Subcutaneous adipose tissue (tissue), 4 donors: ENCODE measurements around the gene RAB30. TPM values are rescaled to one million over a fixed set of nuclear protein-coding genes. Genes with fewer than 3 reads are reported as not detected.

Experiments
- total RNA-seq, 4 donors: library from RNA; depleted of rRNA; stranded (reverse); fragments of >200 nt; gene quantifications; one replicate each; pipeline ENCODE4 v1.1.0, GENCODE V29; 2016
- TF ChIP-seq, protein P1 (sequence below): fragments of 450-650 bp; IDR thresholded peaks from one replicate; pipeline ENCODE4 v1.5.1; 2016; ENCODE audit warnings: low read depth, mild to moderate bottlenecking, control low read depth, antibody characterized with exemption, moderate library complexity

Gene RAB30
- total RNA-seq, 4 donors from 2014 or later, result 18.8 to 34.1 (median 27.5) TPM

DNA sequence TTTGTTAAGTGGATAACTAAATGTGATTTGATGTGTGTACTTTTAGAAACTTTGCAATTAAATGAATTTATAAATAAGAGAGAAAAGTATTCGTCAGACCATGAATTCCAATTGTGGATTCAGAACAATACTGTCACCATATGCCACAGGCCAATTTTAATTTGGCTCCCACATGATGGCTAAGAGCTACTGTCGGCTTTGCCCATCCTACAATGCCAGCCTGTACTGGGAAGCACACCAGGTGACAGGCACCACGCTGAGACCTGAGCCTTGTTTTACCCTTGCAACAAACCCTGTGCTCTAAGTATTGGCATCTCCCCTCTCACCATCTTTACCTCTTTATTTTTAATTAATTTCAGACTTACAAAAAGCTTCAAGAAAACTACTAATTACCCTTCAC, 14.0 kb downstream of the RAB30 start:
- TF ChIP-seq, protein P1, sequence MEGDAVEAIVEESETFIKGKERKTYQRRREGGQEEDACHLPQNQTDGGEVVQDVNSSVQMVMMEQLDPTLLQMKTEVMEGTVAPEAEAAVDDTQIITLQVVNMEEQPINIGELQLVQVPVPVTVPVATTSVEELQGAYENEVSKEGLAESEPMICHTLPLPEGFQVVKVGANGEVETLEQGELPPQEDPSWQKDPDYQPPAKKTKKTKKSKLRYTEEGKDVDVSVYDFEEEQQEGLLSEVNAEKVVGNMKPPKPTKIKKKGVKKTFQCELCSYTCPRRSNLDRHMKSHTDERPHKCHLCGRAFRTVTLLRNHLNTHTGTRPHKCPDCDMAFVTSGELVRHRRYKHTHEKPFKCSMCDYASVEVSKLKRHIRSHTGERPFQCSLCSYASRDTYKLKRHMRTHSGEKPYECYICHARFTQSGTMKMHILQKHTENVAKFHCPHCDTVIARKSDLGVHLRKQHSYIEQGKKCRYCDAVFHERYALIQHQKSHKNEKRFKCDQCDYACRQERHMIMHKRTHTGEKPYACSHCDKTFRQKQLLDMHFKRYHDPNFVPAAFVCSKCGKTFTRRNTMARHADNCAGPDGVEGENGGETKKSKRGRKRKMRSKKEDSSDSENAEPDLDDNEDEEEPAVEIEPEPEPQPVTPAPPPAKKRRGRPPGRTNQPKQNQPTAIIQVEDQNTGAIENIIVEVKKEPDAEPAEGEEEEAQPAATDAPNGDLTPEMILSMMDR, result no peak

GRCh38 chr11:83056611-83057010, 15.1 kb downstream of the RAB30 start:
- TF ChIP-seq, protein P1, result no peak

GRCh38 chr11:83056204-83056603, 15.5 kb downstream of the RAB30 start:
- TF ChIP-seq, protein P1, result no peak

- TF ChIP-seq, protein P1, result no peak
Observed at GRCh38 chr11:83054904-83055380, 16.8 kb downstream of the RAB30 start.

DNA sequence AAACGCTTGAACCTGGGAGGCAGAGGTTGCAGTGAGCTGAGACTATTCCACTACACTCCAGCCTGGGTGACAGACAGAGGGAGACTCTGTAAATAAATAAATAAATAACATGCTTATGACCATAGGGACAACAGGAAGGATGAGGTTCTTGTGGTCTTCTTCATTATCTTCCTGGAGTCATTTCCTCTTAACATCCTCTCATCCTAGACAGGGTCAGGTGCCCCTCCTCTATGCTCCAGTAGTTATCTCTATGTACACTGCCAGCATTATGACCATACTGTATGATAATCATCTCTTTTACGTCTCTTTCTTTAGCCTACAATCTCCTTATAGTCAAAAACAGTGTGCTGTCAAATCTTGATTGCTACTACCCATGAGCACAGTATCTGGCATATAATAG, 17.7 kb downstream of the RAB30 start:
- TF ChIP-seq, protein P1, result no peak

- TF ChIP-seq, protein P1, result no peak
Observed at GRCh38 chr11:83051760-83052671, 19.7 kb downstream of the RAB30 start.

GRCh38 chr11:83047515-83048225, 24.0 kb downstream of the RAB30 start:
- TF ChIP-seq, protein P1, result no peak
